Renal cortex interstitium (tissue), 11 donors: ENCODE results near the gene TRMU. TPM values are rescaled to one million over a fixed set of nuclear protein-coding genes. Genes with fewer than 3 reads are reported as not detected.
"Not testable (repeated sequence)": the region's sequence is repeated elsewhere in the genome, so short reads cannot be mapped to it uniquely, and the experiment has no call there.

ENCODE experiments used
- DNase-seq, 11 donors: peaks; one replicate each; pipeline ENCODE4 v3.0.0-alpha.2; 2013; ENCODE audit warnings: low read depth in 9 of 11, low spot score in 4 of 11; ENCODE audit errors: extremely low read depth in 1 of 11
- polyA plus RNA-seq, 3 donors: library from polyadenylated mRNA; unstranded; fragments of 120-200 nt; gene quantifications; one replicate each; pipeline ENCODE4 v1.2.1, GENCODE V29; 2013; ENCODE audit not compliant: insufficient read length in 3 of 3

TRMU gene
- polyA plus RNA-seq, 3 donors: 49.7 to 61.8 (median 59.2) TPM

DNA sequence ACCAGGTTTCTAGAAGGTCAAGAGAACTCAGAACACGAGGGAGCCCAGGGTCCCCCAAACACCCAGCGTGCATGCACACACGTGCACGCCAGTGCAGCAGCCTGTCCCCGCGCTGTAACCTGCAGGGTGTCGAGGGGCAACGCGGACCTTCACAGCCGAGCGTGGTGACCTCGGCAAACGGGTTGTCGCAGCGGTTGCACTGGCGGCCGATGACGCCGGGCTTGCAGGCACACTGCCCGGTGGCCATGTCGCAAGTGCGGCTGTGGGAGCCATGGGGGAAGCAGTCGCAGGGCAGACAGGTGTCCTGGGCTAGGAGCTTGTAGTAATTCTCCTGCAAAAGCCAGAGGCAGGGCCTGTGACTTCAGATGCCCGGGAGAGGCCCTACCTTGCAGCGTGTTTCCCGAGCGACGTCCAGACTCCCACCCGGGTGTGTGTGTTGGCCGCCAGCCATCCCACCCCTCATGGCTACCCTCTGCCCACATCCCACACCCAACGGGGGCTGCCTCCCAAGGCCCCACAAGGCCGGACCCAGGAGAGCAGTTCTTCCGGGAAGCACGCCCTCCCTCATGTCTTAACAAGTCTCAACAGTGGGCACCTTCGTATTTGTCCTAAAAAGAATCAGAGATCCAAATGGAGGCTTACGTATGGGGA lies 56.1 kb downstream of the TRMU start:
- DNase-seq: no peak

GRCh38 chr22:46392137-46392844 lies 56.8 kb downstream of the TRMU start:
- DNase-seq: no peak

DNA sequence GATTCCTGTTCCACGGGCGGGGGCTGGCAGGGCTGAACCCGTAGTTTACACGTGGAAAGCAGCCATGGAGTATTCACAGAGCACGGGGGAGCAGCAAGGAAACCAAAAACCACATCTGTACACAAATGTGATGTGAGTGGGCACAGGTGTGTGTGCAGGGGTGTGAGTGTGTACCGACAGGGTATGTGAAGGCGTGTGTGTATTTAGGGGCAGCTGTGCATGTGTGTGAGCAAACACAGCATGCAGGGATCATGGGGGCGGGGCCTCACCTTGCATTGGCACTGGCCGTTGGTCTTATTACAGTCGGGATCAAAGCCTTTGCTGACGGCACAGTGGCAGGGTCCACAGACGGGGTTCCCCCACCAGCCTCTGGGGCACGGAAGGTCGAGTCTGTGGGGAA lies 58.4 kb downstream of the TRMU start:
- DNase-seq: no peak

GRCh38 chr22:46394622-46395021 lies 59.1 kb downstream of the TRMU start:
- no peak for DNase-seq

GRCh38 chr22:46395145-46395544 lies 59.6 kb downstream of the TRMU start:
- DNase-seq: no peak

DNA sequence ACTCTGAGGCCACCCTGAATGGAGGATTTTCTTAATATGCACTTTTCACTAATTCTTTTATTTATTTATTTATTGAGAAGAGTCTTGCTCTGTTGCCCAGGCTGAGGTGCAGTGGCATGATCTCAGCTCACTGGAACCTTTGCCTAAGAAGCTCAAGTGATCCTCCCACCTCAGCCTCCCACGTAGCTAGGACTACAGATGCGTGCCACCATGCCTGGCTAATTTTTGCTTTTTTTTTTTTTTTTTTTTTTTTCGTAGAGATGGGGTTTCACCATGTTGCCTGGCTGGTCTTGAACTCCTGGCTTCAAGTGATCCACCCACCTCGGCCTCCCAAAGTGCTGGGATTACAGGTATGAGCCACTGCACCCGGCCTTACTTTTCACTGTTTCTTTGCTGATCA lies 61.5 kb downstream of the TRMU start:
- DNase-seq: not testable (repeated sequence)

- DNase-seq: no peak
Observed at GRCh38 chr22:46397514-46397913, 62.0 kb downstream of the TRMU start.

- DNase-seq: no peak
Observed at GRCh38 chr22:46397951-46398350, 62.4 kb downstream of the TRMU start.

- DNase-seq: no peak
Observed at GRCh38 chr22:46399251-46400024, 63.9 kb downstream of the TRMU start.

- DNase-seq: no peak
Observed at GRCh38 chr22:46401370-46401769, 65.9 kb downstream of the TRMU start.

- DNase-seq: no peak
Observed at GRCh38 chr22:46402505-46402904, 67.0 kb downstream of the TRMU start.

- DNase-seq: not testable (repeated sequence)
Observed at GRCh38 chr22:46403880-46404279, 68.4 kb downstream of the TRMU start.

- no peak for DNase-seq
Observed at GRCh38 chr22:46405901-46406300, 70.4 kb downstream of the TRMU start.

- no peak for DNase-seq
Observed at GRCh38 chr22:46406349-46406748, 70.8 kb downstream of the TRMU start.

GRCh38 chr22:46406791-46407190 lies 71.3 kb downstream of the TRMU start:
- no peak for DNase-seq

Other genes with a start within 250 kb of the TRMU start
- 10 to 100 TPM; 25.1 to 34.1 (median 26.3) TPM for gene PPARA, start 185.2 kb upstream of the TRMU start, polyA plus RNA-seq
- gene CDPF1, start 85.4 kb upstream of the TRMU start, polyA plus RNA-seq: 10 to 100 TPM; 12.6 to 14.2 (median 13.1) TPM
- under 1 TPM; 0.36 to 0.53 (median 0.45) TPM for gene PKDREJ, start 72.4 kb upstream of the TRMU start, polyA plus RNA-seq
- gene TTC38, start 67.7 kb upstream of the TRMU start, polyA plus RNA-seq: 10 to 100 TPM; 51.1 to 65.2 (median 52.8) TPM
- 10 to 100 TPM; 17.2 to 19.3 (median 17.9) TPM for gene GTSE1, start 38.8 kb upstream of the TRMU start, polyA plus RNA-seq
- gene CELSR1, start 201.9 kb downstream of the TRMU start, polyA plus RNA-seq: 10 to 100 TPM; 24.4 to 31.0 (median 26.7) TPM